Inferior parietal cortex (tissue), 1 donor: Measurements from ENCODE around the gene HIP1.
"Not testable (repeated sequence)": the region's sequence is repeated elsewhere in the genome, so short reads cannot be mapped to it uniquely, and the experiment has no call there.

Experiments used
- DNase-seq: peaks from one replicate; pipeline ENCODE4 v3.0.0-alpha.2; 2016; ENCODE audit errors: extremely low spot score

Gene HIP1

DNA sequence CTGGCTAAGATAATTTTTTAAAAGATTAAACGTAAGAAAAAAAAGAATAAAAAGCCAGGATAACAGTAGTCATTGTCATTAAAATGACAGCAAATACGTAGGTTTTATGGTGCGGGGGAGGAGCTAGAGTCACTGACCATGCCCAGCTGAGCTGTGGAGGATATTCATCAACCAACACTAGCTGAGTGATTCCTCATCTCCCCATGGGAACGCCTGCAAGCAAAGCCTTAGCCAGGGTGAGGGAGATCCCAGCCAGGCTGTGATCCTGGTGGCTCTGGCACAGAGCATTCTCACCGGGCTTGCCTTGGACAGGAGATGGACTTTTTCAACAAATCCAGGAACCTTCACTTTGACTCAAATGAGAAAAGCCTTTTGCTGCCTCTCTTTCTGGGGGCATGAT is 94.2 kb downstream of the HIP1 start:
- DNase-seq: no peak

DNA sequence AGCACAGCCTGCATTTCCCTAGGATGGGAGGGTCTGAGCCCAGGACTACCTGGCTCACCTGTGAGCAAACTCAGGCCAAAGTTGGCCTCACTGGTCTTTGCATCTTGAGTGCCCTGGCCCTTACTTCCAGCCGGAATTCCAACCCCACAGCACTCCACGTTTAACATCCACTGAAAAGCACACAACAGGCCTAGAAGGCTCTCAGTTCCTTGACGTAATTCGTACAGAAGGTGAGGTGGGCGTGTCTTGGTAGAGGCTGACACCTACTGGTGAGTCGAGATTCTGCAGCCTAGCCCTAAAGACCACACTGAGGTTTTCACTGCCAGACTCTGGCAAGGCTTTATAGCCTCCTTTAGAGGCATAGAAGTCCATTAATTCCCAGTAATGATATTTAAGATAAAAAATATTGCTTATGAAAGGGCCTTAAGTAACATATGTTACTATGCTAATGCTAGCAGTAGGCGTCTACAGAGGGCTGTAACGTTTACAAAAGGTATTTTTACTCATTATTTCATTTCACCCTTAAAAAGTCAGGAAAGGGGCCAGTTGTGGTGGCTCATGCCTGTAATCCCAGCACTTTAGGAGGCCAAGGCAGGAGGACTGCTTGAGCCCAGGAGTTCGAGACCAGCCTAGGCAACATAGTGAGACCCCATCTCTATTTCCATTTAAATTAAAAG is 95.8 kb downstream of the HIP1 start:
- DNase-seq: peak; percentile 34

DNA sequence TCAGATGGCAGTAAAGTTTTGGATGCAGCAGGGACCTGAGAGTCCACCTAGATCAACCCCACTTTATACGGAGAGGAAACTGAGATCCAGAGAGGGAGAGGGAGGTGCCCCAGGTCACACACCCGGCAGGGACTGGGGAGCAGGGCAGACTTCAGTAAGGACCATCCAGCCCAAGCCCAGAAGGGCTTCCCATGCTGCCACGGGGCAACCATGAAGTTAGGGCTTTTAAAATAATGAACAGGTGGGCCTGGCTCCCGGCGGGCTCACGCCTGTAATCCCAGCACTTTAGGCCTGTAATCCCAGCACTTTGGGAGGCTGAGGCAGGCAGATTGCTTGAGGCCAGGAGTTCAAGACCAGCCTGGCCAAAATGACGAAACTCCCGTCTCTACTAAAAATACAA is 98.5 kb downstream of the HIP1 start:
- DNase-seq: no peak

DNA sequence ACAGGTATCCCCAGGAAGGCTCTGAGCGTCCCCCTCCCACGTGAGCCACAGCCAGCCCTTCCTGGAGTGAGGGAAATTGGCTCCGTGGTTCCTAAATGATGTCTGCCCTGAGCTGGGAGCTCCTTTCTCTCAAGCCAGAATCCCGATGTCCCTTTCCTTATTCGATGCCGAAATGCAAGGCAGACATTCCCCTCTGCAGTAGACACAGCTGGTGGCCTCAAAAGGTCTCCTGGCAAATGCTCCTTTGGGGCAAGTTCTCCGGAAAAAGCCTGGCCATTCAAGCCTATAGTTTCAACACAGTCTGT is 98.9 kb downstream of the HIP1 start:
- no peak for DNase-seq

DNA sequence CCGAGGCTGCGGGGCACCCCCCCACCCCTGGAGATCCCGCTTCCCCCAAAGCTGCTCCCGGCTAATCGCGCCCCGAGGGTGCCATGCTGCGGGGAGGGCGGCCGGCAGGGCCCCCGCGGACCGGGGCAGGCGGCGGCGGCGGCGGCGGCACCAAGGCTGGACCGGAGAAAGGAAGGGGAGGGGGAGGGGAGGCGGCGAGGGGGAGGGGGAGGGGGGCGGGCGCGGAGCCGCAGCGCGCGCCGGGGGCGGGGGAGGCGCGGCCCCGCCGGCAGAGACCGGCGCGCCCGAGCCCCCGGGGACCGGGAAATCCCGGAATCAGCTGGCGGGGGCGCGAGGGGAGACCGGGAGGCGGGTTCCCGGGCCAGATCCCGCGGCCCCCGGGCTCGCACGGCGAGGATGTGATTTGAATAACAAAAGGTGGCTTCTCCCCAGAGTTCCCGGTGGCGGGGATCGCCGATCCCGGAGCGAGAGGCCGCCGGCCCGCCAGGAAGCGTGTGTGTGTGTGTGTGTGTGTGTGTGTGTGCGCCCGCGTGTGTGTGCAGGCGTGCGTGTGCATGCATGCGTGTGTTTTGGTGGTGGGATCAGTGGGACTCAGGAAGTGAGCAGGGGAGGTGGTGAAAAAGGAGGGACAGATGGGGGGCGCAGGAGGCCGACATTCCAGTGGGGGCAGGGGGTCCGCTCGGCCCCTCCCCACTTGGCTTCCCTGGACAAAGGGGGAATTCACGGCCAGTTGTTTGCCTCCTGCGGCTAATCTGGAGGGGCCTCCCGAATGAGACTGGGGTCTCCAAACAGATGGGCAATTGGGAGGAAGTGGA is 99.5 kb downstream of the HIP1 start:
- peak; percentile 17 for DNase-seq

DNA sequence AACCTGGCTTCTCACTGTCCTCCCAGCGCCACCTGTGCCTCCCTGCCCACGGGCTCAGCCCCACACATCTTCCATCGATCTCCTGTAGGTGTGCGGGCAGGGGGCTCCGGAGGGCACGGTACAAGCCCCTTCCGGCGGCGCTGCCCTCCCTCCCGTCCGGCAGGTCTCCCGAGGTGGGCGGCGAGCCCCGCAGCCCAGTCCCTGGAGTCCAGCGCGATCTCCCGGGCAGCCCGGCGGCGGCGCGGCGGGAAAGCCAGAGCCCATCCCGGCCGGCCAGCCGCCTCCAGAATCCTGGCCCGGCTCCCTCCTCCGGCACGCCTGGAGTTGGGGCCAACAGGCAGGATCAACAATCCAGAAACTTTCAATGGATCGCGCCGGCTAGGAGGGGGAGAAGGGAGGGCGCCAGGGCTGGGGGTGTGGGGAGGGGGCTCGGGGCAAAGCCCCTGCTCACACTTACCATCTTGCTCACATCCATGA is 100.1 kb downstream of the HIP1 start:
- peak; percentile 22 for DNase-seq

DNA sequence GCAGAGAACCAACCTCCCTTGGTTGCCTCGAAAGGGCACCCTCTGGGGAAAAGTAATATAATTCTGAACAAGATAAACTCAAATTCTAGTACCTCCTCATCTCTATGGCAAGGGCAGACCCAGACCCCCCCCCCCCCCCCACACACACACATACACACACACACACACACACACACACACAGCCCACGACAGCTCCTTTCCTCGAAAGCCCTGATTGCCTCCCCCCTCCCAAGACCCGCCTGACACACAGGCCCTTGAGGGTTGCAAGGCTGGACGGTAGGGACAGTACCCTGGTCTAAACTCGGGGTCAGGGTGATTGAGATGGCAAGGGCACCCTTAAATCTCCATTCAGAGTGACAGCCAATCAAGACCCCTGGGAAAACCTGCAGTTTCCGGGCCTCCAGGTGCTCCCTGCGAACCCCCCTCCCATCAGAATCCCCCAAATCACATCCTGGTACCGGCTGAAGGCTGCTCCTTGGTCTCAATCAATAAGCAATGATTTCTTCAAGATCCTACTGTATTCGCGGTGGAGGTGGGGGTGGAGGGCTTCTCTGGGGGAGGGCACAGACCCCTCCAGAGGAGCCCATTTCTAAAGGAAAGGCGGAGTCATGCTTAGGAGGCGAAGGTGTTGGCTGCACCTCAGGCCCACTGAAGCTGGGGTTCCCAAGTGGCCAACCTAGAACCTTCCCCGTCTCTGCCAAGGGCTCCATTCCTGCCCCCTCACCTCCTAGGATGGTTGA is 100.7 kb downstream of the HIP1 start:
- no peak for DNase-seq

DNA sequence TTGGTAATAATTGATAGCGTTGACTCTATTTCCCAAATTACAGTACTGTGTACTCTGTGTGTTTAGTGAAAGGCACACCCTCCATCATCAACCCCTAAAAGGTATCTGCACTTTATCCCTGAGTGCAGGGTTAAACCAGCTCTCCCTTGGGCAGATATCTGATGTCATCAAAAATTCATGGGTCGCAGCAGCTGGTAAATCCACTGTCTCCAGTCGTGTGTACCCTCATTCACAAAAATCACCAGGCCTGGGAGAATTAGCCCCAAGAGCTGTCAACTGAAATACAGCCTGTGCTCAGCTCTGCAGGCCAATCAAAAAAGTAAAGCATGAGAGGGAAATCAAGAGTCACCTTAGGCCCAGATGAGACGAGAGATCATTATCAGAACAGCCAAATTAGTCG is 103.7 kb downstream of the HIP1 start:
- DNase-seq: no peak

DNA sequence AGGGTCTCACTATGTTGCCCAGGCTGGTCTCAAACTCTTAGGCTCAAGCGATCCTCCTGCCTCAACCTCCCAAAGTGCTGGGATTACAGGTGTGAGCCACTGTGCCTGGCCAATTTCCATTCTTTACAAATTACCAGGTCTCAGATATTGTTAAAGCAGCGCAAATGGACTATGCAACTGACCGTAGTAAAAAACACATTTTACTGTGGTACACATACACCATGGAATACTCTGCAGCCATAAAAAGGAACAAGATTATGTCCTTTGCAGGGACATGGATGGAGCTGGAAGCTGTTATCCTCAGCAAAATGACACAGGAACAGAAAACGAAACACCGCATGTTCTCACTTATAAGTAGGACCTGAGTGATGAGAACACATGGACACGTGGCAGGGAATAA is 106.2 kb downstream of the HIP1 start:
- not testable (repeated sequence) for DNase-seq

DNA sequence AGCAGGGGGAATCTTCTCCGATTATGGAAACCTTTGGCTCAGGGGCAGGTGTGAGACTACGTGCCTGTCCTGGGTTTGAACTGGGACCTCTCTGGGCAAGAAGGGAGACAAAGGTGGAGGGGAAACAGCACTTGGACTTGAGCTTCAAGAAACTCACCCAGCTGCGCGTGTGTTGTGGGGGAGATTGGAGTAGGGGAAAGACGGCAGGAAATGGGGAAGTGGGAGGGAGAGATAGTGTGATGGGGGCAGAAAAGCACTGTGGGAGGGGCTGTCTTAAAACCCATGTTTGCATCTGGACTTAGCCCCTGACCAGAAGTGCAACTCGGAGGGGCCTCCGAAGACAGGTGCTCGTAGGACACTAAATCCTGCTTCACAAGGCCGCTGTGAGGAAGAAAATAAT is 107.0 kb downstream of the HIP1 start:
- no peak for DNase-seq

DNA sequence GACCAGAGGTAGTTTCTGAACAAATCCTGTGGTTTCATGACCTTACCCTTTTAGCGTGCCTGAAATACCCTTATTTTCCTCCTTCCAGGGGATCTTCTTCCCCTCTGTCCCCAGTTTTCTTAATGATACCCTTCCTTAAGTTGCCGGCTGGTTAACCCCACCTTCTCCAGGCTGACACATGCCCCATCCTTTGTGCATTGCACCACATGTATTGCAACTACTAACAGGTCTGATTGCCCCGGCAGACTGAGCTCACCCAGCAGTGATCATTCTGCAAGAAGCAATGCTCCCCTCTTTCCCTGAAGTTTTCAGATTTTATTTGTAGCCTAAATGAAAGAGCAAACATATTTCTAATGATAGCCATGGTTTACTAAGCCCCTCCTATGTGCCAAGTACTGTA is 108.2 kb downstream of the HIP1 start:
- DNase-seq: no peak

DNA sequence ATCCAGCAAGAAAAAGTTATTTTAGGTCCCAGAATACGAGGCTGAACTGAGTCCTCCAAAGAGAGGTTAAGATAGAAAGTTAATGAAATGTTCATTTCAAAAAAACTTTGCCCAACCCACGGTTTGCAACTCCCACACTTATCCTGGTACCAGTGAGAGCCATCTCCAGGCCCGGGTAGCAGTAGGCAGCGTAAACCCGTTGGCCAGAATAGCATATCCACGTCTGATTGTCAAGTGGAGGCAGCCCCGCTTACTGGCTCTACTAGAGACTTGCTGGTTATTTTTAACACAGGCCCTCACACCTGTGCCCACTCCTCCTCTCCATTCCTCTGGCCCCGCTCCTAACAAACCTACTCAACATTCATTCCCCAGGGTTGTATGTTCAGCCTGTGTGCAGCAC is 109.7 kb downstream of the HIP1 start:
- no peak for DNase-seq

DNA sequence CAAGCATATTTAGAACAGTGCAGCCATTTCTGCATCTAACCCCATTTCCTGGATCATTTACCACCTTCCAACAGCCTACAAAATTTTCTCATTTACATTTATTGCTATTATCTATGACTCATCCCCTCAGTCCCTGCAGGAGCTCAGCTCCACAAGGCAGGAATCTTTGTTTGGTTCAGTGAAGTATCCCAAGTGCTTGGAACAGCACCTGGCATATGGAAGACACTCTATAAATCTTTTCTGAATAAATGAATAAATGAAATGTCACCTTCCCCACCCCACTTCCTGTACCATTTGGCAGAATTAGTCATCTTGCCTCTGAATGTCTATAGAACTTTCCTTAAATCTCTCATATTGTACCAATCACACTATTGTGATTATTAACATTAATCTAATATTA is 110.7 kb downstream of the HIP1 start:
- DNase-seq: no peak

DNA sequence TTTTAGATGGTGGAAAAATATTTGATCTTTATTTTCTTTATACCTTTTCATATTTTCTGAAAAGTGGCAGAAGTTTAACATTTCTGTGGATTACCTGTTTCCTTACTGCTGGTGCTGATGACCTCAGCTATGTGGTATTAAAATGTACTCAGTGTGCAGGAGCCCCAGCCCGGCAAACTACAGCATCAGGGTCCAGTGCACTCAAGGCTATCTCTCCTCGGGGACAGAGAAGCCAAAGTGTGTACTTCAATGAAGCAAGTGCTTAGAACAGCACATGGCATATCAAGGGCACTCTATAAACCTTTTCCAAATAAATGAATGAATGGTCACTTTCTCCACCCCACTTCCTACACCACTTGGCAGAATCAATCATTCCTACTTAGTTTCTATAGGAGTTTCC is 111.8 kb downstream of the HIP1 start:
- DNase-seq: no peak

DNA sequence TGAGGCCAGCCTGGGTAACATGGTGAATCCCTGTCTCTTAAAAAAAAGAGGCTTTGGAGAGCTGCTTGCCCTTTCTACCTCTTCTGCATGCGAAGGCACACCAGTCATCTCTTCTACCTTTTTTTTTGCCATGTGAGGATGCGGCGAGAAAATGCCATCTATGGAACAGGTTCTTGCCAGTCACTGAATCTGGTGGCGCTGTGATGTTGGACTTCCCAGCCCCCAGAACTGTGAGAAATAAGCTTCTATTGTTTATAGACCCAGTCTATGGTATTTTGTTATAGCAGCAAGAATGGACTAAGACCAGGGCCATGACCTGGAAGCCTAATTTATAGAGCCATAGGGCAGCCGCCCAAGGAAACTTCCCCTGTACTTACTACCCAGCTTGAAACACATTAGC is 112.9 kb downstream of the HIP1 start:
- no peak for DNase-seq

DNA sequence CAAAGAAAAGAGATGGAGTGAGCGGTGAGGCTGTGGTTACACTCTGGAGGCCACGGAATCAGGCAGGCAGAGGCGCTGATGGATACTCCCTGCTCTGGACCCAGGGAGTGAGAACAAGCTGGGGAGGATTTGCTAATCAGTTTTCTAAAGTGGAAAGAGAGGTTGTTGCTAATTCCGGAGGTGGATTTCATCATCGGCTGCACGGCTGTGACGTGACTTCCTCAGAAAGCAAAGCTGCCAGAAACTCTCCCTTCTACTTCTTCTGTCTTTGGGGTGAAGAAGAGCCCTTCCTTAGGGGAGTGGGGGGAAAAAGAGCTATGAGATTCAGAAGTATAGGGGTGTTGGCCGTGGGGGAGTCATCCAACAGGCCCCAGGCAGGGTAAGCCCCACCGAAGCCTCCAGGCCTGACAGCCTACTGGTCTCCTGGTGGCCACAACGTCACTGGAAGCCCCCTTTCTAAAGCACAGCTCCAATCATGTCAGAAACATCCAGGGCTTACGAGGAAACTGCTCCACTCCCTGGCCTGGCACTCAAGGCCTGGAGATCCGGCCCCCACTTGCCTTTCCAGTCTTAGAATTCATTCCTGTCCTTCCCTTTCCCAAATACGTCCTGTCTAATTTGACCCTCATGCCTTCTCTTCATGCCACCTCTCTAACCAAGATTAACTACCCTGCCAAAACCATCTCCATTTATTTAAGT is 114.5 kb downstream of the HIP1 start:
- no peak for DNase-seq

DNA sequence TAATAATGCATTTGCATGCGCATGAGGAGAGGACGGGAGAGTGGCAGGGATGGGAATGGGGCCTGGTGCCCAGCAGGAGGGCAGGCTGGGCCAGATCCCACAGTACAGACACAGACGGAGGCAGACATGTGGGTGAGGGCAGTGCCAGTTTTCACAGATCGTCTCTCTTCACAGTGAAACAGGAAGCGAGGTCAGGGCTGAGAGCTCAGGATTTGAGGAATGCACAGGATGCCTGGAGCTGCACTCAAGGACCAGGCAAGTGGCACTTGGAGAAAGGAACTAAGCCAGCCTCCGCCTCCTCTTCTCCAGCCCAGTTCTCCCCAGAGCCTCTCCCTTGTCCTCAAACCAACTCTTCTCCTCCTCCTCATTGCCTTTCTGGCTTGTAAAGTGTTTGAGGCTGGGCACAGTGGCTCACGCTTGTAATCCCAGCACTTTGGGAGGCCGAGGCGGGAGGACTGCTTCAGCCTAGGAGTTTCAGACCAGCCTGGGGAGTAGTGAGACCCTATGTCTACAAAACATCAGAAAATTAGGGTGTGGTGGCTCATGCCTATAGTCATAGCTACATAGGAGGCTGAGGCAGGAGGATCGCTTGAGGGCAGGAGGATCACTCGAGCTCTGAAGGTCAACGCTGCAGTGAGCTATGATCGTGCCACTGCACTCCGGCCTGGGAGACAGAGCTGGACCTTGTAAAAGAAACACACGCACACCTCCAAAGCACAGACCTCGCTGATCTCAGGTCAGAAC is 115.2 kb downstream of the HIP1 start:
- DNase-seq: no peak

DNA sequence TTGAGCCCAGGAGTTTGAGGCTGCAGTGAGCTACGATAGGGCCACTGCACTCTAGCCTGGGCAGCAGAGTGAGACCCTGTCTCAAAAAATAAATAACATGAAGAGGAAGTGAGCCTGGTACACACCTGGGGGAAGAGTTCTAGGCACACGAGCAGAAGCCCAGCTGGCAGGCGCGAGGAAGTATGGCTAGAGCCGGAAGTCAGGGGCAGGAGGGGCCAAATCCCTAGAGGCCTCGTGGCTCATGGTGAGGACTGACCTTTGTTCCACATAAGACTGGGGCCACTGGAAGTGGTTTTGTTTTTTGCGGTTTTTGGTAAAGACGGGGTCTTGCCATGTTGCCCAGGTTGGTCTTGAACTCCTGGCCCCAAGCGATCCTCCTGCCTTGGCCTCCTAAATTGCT is 117.6 kb downstream of the HIP1 start:
- DNase-seq: no peak

DNA sequence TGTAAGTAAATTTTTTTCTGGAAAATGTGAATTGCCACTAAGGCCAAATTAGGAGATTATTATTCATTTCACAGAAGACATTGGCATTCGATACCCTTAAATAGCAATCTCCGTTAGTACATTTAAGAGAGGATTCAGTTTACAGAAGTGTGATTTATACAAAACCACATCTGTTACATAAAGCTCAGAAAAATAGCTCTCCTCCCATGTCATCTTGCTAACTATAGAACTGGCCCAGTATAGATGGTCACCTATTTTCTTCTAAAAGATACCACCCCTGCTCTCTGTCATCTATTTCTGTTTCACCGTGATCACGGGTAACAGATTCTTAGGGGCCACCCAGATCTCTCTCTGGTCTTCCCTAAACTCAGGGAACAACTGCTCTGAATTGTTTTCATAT is 119.1 kb downstream of the HIP1 start:
- DNase-seq: no peak

DNA sequence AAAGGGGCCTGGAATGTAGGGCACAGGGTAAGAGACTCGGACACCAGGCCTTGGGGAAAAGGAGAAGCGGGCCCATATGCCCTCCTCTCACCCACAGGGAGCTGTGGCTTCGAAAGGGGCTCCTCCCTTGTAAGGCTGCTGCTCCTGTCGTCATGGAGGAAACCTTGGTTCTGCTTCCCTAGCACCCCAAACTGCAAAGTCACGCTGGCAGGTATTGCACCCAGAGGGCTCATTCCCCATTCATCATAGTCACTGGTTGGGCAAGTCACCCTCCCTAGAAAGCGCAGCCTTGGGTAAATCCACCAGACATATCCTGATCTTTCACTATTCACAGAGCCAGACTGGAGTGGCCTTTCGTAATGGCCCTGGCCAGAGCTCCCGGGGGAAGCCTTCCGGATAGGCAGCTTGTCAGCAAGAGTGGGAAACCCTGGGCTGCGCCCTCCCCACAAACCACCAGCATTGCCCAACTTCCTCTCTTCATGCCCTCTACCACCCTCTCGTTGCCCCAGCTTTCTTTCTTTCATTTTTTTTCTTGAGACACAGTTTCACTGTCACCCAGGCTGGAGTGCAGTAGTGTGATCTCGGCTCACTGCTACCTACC is 121.0 kb downstream of the HIP1 start:
- DNase-seq: no peak
